Loucy (cell line): ENCODE results near the gene CCDC148.

Experiments used
- CTCF ChIP-seq: fragments of 200-600 bp; sonication (generic); conservative IDR thresholded peaks from 2 replicates; pipeline ENCODE4 v1.5.1; 2014; ENCODE audit warnings: mild to moderate bottlenecking, antibody characterized with exemption, low read length
- EZH2phosphoT487 ChIP-seq: fragments of 200-600 bp; IDR thresholded peaks from 2 replicates; pipeline ENCODE4 v1.6.1; 2018; ENCODE audit warnings: antibody characterized with exemption, mild to moderate bottlenecking, moderate library complexity, borderline replicate concordance

- TF ChIP-seq CTCF (no peak), EZH2phosphoT487 (no peak)
These were observed 119.5 kb downstream of the CCDC148 start for GRCh38 chr2:158337018-158337417.
